Heart left ventricle (tissue), 16 donors: Measurements from ENCODE around the gene CELSR1. TPM values are rescaled to one million over a fixed set of nuclear protein-coding genes. Genes with fewer than 3 reads are reported as not detected.
A peak's percentile ranks its signal among the peaks of the same experiment; 100 is the strongest.

ENCODE experiments used
- ATAC-seq, 4 donors: fragments of 200-7000 bp; cut with Tn5 transposase; one replicate each; pipeline ENCODE4 v1.9.1; 2020 to 2022; ENCODE audit warnings: moderate library complexity in 4 of 4, mild to moderate bottlenecking in 3 of 4, moderate number of reproducible peaks in 1 of 4
- DNase-seq, 5 donors: peaks; one replicate each; pipeline ENCODE4 v3.0.0-alpha.2; 2020
- H3K27ac ChIP-seq, 12 donors: fragments of 200-600 bp; sonication (generic) in 4 of 12; one replicate each; pipeline versions ENCODE4 v1.5.0 to v1.8.0; 2016 to 2022; ENCODE audit warnings: mild to moderate bottlenecking in 2 of 12
- H3K27me3 ChIP-seq, 9 donors: fragments of 200-600 bp; sonication (generic) in 2 of 9; one replicate each; pipeline versions ENCODE4 v1.5.1 to v1.8.0; 2016 to 2022; ENCODE audit warnings: mild to moderate bottlenecking in 3 of 9
- H3K36me3 ChIP-seq, 9 donors: fragments of 200-600 bp; sonication (generic) in 2 of 9; one replicate each; pipeline versions ENCODE4 v1.5.0 to v1.8.0; 2018 to 2022; ENCODE audit warnings: mild to moderate bottlenecking in 2 of 9
- H3K4me1 ChIP-seq, 12 donors: fragments of 200-600 bp; sonication (generic) in 4 of 12; one replicate each; pipeline versions ENCODE4 v1.5.0 to v1.8.0; 2016 to 2022; ENCODE audit warnings: mild to moderate bottlenecking in 3 of 12
- H3K4me3 ChIP-seq, 12 donors: fragments of 200-600 bp; sonication (generic) in 4 of 12; one replicate each; pipeline versions ENCODE4 v1.5.0 to v1.8.0; 2017 to 2022; ENCODE audit warnings: mild to moderate bottlenecking in 9 of 12, moderate library complexity in 4 of 12
- H3K9me3 ChIP-seq, 12 donors: fragments of 200-600 bp; sonication (generic) in 4 of 12; one replicate each; pipeline versions ENCODE4 v1.5.0 to v1.8.0; 2016 to 2022; ENCODE audit warnings: mild to moderate bottlenecking in 1 of 12
- POLR2A ChIP-seq, 2 donors: fragments of 450-650 bp; IDR thresholded peaks; one replicate each; pipeline ENCODE4 v1.6.1; 2017; ENCODE audit warnings: antibody characterized with exemption in 2 of 2, mild to moderate bottlenecking in 2 of 2, moderate library complexity in 2 of 2
- WGBS, 4 donors: extraction: QIAGEN DNeasy Blood & Tissue Kit in 2 of 4; methylation state at CpG; one replicate each; pipeline versions ENCODE4 v1.1.5 to v1.1.7; 2013 to 2018; 5-methylcytosine and 5-hydroxymethylcytosine counted together
- intact Hi-C, 10 donors: fragments of 100-400 bp; cut with DNase I; formaldehyde crosslinking; loops; one replicate each; pipeline versions ENCODE4 v1.11.1 to v1.14.2; 2022
- polyA plus RNA-seq, 2 donors: library from polyadenylated mRNA; stranded (reverse); fragments of 200-250 nt; gene quantifications; one replicate each; pipeline ENCODE4 v1.2.3, GENCODE V29; 2013
- total RNA-seq, 9 donors: library from RNA; depleted of rRNA in 2 of 9; stranded (reverse); fragments of >200 nt in 2 of 9; fragmentation: NEBNext Ultra II Directional in 3 of 9; extraction: Animal tissue kit (Norgen Biotek cat#: 25700) in 3 of 9; gene quantifications; one replicate each; pipeline versions ENCODE4 v1.1.0 to v1.2.4, GENCODE V29; 2016 to 2023
- TF ChIP-seq, protein P1 (sequence below), 12 donors: fragments of 200-600 bp; sonication (generic) in 4 of 12; IDR thresholded peaks; one replicate each; pipeline versions ENCODE4 v1.5.0 to v1.8.0; 2018 to 2022; ENCODE audit warnings: antibody characterized with exemption in 12 of 12, mild to moderate bottlenecking in 5 of 12
- donor health status: ischemic (EF 13 %, LVEDD 7.1; RV severe dilation, severe dysfunction).
- donor health status: healthy with polysubstance abuse.
- donor health status: DM: no; HTN: yes; CAD: no.
- donor health status: DM: no; HTN: no; CAD: no.
- donor health status: ischemic (EF 25% LVEDD 6.9; RV normal size, moderate dysfunction).
- donor health status: ischemic (EF 25% LVEDD 5.7; RV mildly dilated, moderate dysfunction).
- donor health status: healthy.
- donor health status: DM: yes; HTN: yes; CAD: no.
- donor health status: ischemic (EF 35%, LVEDD 5.7; RV mildly dilated, moderate dysfunction).
- donor health status: nonischemic (EF 11% LVEDD 7.7; RV severe dilation, severe dysfunction).
- donor health status: DM: yes; HTN: yes; CAD: no.
- donor health status: PGD.
- donor health status: ischemic (EF 29% LVEDD 5.4; RV normal size, mild dysfunction).
- donor health status: nonischemic (EF 23%, LVEDD 6.1; RV moderate dilation, normal function).

Gene CELSR1
- total and polyA plus RNA-seq, 11 donors: 5.9 to 15.8 (median 11.9) TPM

- Histone ChIP-seq H3K4me1 (peaks cover 0 to 11% (median 0%) of the 10 kb centered on the region in 12 donors), H3K4me3 (no peak overlapping the region), H3K36me3 (no peaks in the 10 kb centered on the region), H3K27me3 (no peaks in the 10 kb centered on the region), H3K27ac (no peak overlapping the region), H3K9me3 (no peaks in the 10 kb centered on the region)
- intact Hi-C loops: loop anchor here in 2 of 10 donors (10.0 kb wide), 2 partner anchors 55 to 125 kb away; partner anchors contain the start of gene CELSR1 (in 1 of the 2)
- ATAC-seq (no peak), DNase-seq (peak in 2 of 5 donors; percentile 17 to 51)
- no peak for TF ChIP-seq POLR2A (IDR thresholded peaks at IDR 0.05)
- 91 to 94% (median 93%) methylated on average over 36 to 37 of the region's 37 CpGs for WGBS, 4 donors
These were observed 127.7 kb downstream of the CELSR1 start for GRCh38 chr22:46409631-46410210.

DNA sequence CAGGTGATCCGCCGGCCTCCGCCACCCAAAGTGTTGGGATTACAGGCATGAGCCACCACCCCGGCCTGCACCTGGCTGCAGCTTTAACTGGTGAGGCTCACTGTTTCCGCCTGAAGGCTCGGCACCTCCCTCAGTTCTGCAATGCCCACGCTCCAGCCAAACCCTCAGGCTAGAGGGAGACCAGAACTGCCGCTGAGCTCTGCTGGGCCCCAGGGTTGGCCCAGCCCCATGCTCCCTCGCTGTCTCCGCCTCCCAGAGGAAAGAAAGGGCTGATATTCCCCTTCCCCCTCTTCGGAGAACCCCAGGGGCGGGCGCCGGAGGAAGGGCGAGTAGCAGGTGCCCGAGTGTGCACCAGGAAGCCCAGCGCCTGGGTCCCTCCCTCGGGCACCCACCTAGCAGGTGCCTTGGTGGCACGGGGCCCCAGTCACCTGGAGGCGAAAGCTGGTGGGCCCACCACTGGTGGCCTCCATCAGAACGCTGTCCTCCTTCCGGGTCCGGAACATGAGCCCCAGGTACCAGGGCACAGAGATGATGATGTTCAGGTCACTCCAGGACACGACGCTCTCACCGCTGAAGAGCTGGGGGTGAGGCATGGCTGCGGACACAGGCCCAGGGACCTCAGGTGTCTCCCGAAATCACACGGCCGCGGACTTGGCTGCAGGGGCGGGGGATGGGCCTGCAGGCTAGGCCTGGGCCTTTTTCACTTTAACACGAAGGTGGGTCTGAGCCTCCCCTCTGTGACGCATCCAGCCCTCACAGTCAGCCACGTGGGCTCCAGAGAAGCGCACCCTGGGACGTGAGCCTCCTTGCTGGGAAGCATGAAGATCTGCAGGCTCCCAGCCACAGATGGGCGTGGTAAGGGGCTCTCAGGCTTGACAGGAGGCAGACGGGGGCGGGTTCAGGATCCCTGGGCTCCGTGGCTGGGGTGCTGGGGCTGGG is 128.6 kb downstream of the CELSR1 start:
- no peaks in the 10 kb centered on the region for H3K27me3 ChIP-seq
- 81 to 89% (median 85%) methylated on average over 30 to 41 of the region's 41 CpGs for WGBS, 4 donors
- H3K36me3 ChIP-seq: no peaks in the 10 kb centered on the region
- ATAC-seq: no peak
- H3K9me3 ChIP-seq: no peaks in the 10 kb centered on the region
- peaks cover 0 to 11% (median 0%) of the 10 kb centered on the region in 12 donors for H3K4me1 ChIP-seq
- TF ChIP-seq POLR2A (IDR thresholded peaks at IDR 0.05): no peak
- TF ChIP-seq, protein P1, sequence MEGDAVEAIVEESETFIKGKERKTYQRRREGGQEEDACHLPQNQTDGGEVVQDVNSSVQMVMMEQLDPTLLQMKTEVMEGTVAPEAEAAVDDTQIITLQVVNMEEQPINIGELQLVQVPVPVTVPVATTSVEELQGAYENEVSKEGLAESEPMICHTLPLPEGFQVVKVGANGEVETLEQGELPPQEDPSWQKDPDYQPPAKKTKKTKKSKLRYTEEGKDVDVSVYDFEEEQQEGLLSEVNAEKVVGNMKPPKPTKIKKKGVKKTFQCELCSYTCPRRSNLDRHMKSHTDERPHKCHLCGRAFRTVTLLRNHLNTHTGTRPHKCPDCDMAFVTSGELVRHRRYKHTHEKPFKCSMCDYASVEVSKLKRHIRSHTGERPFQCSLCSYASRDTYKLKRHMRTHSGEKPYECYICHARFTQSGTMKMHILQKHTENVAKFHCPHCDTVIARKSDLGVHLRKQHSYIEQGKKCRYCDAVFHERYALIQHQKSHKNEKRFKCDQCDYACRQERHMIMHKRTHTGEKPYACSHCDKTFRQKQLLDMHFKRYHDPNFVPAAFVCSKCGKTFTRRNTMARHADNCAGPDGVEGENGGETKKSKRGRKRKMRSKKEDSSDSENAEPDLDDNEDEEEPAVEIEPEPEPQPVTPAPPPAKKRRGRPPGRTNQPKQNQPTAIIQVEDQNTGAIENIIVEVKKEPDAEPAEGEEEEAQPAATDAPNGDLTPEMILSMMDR (IDR thresholded peaks at IDR 0.05): no peak
- peak in 1 of 5 donors; percentile 50 for DNase-seq
- intact Hi-C loops: loop anchor here in 1 of 10 donors (10.0 kb wide), 1 partner anchor 54 kb away; no protein-coding TSS in a partner anchor
- no peak overlapping the region for H3K4me3 ChIP-seq
- no peak overlapping the region for H3K27ac ChIP-seq

GRCh38 chr22:46407748-46408147 is 129.7 kb downstream of the CELSR1 start:
- peaks cover 0 to 11% (median 0%) of the 10 kb centered on the region in 12 donors for H3K4me1 ChIP-seq
- TF ChIP-seq, protein P1 (IDR thresholded peaks at IDR 0.05): no peak
- TF ChIP-seq POLR2A (IDR thresholded peaks at IDR 0.05): no peak
- no peaks in the 10 kb centered on the region for H3K27me3 ChIP-seq
- intact Hi-C loops: loop anchor here in 1 of 10 donors (10.0 kb wide), 1 partner anchor 53 kb away; no protein-coding TSS in a partner anchor
- H3K4me3 ChIP-seq: no peak overlapping the region
- 88 to 93% (median 90%) methylated on average over 16 of the region's 16 CpGs for WGBS, 4 donors
- peak in 1 of 5 donors; percentile 28 for DNase-seq
- H3K27ac ChIP-seq: no peak overlapping the region
- no peaks in the 10 kb centered on the region for H3K9me3 ChIP-seq
- ATAC-seq: no peak
- H3K36me3 ChIP-seq: no peaks in the 10 kb centered on the region

GRCh38 chr22:46406791-46407190 is 130.6 kb downstream of the CELSR1 start:
- TF ChIP-seq POLR2A (IDR thresholded peaks at IDR 0.05): no peak
- TF ChIP-seq, protein P1 (IDR thresholded peaks at IDR 0.05): no peak
- no peak overlapping the region for H3K4me3 ChIP-seq
- H3K36me3 ChIP-seq: no peaks in the 10 kb centered on the region
- H3K4me1 ChIP-seq: peaks cover 0 to 11% (median 0%) of the 10 kb centered on the region in 12 donors
- H3K27me3 ChIP-seq: no peaks in the 10 kb centered on the region
- no peaks in the 10 kb centered on the region for H3K9me3 ChIP-seq
- whole genome bisulfite sequencing, 4 donors: 74 to 85% (median 79%) methylated on average over 15 of the region's 15 CpGs
- intact Hi-C loops: loop anchor here in 1 of 10 donors (10.0 kb wide), 1 partner anchor 52 kb away; no protein-coding TSS in a partner anchor
- H3K27ac ChIP-seq: peak overlapping the region in 3 of 12 donors; percentile 2 to 28 (median 14)
- DNase-seq: no peak
- ATAC-seq: peak in 1 of 4 donors; percentile 25
